HG02981 (cell line): ENCODE data around the gene CTBP1.

Experiments
- ATAC-seq: cut with Tn5 transposase; IDR thresholded peaks from one replicate; pipeline ENCODE4 v1.9.1; 2021; ENCODE audit warnings: mild to moderate bottlenecking, moderate library complexity; ENCODE audit not compliant: unreplicated experiment

Gene CTBP1

GRCh38 chr4:1199556-1200331 lies 49.2 kb downstream of the CTBP1 start:
- ATAC-seq: no peak

DNA sequence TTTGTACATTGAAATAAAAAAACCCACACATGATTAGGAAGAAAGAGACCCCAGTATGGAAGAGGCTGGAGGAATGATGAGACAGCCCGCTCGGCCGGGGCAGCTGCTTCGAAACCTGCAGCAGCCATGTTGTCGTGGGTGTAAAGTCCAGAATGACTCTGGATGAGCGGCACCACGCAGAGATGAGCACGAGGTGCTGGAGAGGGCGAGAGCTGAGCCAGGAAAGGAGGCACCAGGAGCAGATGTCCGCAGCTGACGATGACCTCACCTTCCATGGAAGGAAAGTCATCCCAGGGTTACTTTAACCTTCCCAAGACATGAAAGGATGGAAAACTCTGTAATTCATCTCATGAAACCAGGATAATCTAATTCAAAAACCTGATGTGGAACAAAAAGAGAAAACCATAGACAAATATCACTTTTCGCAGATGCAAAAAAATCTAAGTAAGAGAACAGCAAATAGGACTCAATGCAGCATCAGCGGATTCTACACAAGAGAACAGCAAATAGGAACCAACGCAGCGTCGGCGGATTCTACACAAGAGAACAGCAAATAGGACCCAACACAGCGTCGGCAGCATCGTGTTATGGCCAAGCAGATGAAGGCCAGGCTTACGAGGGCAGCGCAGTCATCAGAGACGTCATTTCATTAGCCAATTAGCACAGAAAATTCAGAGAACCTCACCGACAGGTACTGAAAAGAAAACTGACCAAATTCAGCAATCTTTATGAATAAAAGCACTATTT lies 50.7 kb downstream of the CTBP1 start:
- ATAC-seq: no peak

DNA sequence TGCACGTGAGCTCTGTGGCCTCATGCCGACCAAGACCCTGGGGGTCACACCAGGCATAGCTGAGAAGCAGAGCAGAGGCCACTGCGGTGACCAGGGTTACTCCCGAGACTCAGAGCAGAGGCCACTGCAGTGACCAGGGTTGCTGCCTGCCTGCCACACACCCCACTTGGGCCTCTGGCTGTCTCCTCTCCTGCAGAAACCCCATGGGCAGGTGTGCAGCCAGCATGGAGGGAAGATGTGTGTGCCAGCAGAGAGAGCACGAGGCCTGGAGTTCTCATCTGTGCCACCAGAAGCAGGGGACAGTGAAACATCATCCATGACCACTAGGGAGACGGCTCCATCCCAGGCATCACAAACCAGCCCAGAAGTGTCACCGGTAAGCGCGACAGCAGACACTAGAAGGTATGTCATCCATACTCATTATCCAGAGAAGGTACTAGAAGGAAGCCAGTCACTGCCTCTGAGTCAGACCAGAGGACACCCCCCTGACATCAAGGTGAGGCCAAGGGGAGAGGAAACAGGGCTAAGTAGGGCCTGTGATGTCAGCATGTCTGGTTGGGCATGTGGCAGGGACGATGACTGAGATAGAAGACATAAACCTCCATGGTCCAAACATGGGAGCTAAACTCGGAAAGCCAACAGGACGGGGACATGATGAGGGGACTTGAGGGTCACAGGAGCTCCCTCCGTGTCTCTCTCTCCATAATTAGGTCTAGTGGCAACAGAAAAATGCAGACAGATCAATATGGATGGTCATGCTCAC lies 52.3 kb downstream of the CTBP1 start:
- ATAC-seq: no peak

GRCh38 chr4:1195891-1196401 lies 53.0 kb downstream of the CTBP1 start:
- no peak for ATAC-seq

DNA sequence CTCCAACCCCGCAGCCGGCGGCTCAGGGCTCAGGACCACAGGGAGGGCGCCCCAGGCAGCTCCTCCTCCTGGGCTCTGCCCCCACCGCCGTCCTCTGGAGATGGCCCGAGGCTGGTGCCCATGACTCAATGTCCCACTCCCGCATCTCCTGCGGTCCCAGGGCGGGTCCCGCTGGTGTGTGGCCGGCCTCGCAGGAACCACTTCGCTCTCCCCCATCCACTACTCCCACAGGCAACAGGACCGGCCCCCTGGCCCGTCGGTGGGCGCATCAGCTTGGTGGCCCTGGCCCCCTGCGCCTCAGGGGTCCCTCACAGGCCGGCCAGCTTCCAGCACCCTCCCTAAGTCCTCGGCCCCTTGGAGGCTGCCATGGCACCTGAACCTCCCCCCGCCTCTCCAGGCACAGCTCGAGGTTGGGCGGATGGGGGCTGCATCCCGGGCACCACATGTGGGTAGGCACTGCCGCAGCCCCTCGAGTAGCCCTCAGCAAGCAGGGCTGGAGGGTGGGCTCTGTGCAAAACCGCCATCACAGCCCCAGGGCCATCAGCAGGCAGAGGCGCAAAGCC lies 53.7 kb downstream of the CTBP1 start:
- ATAC-seq: no peak

DNA sequence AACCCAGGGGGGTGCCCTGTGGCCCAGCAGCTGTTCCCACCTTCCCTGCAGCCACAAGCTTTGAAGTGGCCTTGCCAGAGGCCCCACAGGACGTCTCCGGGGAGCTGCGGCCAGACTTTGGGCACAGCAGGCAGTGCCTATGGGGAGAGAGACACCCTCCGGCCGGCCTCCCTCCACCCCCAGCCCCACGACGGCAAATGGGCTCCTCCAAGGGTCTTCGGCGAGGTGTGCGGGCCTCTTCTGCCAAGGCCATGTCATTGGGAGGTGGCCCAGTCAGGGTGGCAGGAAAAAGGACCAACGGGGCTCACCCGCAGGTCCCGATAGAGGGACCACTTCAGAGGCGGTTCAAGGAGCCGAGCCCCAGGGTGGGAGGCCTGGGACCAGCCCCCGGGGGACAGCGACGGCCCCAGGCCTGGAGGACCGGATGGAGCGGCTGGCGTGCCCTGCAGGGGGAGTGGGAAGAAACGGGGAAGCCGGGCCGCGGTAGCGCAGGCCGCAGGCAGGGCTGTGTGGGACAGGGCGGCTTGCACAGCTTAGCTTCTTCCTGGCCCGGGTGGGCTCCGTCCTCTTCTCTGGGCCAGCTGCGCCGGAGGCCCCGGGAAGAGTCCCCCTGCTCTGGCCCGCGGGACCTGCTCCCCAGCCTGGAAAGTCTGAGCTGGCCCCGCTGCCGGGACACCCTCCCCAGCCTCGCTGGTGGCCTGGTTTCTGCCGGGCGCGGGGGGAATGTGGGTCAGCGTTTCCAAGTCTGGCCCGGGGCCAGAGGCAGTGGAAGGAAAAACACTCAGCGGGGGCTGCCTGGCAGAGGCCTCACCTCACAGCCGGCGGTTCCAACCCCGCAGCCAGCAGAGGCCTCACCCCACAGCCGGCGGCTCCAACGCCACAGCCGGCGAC lies 54.7 kb downstream of the CTBP1 start:
- no peak for ATAC-seq

DNA sequence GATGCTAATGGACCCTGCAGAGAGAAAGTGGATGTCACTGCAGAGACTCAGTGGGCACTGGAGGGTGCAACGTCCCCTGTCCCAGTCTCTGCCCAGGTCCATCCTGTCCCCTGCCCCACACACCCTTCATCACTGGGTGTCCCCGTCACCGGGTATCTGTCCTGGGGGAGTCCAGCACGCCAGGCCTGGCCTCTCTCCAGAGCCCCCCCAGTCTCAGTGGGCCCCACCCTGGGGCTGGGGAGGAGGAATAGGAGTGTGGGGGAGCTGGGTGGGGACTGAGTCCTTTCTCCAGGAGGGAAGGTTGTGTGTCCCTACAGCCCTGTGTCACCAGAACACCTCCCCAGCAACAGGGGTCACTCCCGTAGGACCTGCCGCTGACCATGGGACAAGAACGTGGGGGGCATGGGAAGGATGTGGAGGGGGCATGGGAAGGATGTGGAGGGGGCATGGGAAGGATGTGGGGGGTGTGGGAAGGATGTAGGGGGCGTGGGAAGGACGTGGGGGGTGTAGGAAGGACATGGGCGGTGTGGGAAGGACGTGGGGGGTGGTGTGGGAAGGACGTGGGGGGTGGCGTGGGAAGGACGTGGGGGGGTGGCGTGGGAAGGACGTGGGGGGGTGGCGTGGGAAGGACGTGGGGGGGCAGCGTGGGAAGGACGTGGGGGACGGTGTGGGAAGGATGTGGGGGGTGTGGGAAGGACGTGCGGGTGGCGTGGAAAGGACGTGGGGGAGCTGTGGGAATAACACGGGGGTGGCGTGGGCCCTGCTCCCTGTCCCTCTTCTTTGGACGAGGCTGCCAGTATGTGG lies 55.5 kb downstream of the CTBP1 start:
- no peak for ATAC-seq

DNA sequence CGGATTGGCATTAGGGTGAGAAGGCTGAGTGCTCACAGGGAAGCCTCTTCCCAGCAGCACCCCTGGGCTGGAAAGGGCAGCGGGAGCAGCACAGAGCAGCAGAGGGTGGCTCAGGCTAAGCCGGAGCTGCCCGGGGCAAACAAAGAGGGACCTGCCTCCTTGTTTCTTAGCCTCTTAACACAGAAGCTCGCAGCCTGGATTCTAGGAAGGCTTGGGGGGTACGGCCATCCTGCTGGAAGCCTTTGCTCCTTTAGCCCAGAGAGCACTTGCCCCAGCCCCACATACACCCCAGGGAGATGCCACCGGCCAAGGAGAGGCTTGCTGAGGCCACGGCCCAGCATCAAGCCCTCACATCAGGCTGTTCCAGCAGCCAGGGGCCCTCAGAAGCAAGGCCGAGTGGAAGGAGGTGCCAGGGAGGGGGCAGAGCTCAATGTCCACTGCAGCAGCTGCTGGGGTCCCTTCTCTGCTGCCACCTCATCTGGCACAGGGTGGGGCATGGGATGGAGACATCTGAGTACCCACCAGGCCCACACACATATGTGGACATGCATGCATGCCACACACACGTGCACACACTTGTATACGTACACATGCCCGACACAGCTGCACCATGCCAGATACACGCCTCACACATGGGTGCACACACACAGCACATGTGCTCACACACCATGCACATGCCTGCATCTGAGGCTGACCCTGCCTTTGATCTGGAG lies 56.3 kb downstream of the CTBP1 start:
- no peak for ATAC-seq

DNA sequence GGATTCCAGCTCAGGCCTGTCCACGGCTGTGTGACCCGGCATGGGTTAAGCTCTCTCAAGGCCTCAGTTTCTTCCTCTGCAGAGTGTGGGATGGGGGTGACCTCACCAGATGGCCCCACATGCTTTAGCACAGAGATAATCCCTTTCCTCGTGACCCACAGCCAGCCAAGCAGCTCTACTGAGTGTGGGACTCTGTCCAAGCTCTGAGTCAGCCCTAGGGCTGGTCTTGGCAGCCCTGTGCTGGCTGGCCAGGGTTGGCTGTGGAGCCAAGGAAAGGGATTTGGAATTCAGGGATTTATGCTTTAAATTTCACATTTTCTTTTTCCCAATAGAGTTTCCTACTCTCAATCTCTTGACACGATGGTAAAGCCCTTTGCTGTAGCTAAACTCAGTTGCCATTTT lies 56.8 kb downstream of the CTBP1 start:
- no peak for ATAC-seq

GRCh38 chr4:1191621-1192020 lies 57.3 kb downstream of the CTBP1 start:
- no peak for ATAC-seq

DNA sequence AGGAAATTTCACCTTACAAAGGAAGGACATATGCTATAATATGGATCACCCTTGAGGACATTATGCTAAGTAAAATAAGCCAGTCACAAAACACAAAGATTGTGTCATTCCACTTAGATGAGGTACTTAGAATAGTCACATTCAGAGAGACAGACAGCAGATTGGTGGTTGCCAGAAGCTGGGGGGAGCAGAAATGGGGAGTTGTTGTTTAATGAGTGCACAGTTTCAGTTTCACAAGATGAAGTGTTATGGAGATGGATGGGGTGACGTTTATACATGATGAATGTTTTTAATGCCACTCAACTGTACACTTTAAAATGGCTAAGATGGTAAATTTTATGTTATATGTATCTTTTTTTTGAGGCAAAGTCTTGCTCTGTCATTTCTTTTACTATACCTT lies 61.7 kb downstream of the CTBP1 start:
- ATAC-seq: peak; percentile 73

DNA sequence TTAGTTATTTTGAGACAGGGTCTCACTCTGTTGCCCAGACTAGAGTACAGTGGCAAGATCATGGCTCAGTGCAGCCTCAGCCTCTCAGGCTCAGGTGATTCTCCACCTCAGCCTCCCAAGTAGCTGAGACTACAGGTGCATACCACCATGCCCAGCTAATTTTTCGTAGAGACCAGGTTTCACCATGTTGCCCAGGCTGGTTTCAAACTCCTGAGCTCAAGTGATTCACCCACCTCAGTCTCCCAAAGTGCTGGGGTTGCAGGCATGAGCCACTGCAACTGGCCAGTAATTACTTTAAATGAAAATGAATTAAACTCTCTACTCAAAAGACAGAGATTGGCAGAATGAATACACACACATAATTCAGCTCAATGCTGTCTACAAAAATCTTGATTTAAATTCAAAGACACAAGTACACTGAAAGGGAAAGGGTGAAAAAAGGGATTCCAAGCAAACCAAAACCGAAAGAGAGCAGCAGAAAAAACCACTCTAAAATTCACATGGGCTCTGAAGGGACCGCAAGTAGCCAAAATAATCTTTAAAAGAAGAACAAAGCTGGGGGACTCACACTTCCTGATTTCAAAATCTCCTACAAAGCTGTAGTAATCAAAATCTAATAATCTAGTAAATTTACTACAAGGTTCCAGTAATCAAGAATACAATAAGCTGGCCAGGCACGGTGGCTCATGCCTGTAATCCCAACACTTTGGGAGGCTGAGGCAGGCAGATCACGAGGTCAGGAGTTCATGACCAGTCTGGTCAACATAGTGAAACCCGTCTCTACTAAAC lies 64.8 kb downstream of the CTBP1 start:
- peak; percentile 61 for ATAC-seq

DNA sequence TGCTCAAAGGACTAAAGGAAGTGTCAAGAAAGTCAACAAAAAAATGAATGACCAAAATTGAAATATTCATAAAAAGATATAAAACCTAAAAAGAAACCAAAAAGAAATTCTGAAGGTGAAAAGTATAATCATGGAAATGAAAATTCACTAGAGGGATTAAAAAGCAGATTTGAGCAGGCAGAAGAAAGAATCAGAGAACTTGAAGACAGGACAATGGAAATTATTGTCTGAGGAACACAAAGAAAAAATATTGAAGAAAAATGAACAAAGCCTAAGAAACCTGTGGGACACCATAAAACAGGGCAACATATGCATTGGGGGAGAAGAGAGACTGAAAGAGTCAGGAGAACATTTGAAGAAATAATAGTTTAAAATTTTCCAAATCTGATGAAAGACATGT lies 66.6 kb downstream of the CTBP1 start:
- ATAC-seq: no peak

DNA sequence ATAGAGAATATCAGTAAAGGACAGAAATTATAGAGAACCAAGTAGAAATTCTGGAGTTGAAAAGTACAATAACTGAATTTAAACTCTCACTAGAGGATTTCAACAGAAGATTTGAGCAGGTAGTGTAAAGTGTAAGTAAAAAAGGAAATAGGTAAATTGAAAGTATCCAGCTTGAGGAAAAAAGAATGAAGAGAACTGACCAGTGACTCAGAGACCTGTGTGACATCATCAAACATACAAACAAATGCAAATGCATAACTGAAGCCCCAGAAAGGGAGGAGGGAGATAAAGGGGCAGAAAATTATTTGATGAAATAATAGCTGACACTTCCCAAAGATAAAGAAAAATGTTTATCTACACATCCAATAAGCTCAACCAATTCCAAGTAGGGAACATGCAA lies 68.3 kb downstream of the CTBP1 start:
- no peak for ATAC-seq

DNA sequence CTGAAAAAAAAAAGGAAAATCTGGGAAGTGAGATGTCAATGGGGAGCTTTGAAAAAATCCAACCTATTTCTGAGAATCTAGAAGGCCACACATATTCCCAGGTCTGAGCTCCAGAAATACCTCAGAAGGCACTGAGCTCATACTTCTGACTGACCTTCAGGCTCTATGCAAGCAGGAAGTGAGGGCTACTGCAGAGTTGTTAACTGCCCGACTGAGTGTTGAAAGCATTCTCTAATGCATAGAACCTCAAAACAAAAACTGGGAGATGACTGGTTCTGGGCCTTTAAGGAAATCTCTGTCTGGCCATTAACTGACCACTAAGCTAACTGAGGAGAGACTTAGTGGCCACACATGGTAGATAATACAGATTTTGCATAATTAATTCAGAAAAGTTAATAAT lies 69.0 kb downstream of the CTBP1 start:
- no peak for ATAC-seq

DNA sequence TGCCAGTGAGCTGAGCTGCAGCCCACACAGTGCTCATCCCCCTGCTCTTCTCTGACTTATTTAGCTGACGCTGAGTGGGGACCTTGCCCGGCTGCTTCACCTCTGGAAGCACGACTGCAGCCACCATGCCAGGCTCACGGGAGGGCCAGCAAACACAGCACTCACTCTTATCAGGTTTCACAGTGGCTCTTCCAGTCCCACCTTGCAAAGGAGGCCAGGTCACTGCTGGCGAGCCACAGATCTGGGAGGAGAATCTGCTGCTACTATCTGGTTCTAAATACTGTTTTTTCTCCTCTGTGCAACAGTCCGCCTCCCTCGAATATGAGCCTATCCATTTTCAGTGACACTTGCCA lies 69.9 kb downstream of the CTBP1 start:
- no peak for ATAC-seq

DNA sequence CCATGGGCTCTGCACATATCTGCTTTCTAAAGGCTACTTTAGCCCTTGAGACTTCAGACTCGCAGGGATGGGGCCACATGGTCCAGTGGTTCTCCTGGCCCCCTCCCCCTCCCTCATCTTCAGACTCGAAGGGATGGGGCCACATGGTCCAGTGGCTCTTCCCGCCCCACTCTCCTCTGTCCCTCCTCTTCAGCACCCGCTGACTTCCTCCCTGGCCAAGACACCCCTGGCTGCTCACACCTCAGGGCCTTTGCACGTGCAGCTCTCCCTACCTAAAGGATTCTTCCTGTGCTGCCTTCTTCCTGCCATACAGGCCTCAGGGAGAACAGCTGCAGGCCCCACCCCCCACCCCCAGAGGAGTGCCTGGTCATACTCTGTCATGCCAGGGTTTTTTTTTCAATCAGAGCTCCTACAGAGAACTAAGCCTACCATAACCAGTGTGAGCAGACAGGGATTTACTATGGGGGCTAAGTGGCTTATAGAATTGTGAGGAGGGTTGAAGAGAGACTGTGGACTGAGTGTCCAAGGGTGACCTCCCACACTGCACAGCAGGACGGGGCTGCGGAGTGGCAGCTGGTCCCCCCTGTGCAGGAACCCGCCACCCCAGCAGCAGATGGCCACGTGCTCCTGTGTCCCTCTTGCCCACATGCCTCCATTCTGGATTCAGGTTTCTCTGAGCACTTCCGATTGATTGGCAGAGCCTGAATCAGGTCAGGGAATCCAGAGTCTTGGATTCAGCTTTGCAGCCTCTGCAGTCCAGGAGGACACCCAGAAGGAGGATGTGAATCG lies 70.4 kb downstream of the CTBP1 start:
- no peak for ATAC-seq
